Nephron progenitor cell (in vitro differentiated cells): Measurements from ENCODE around the gene PDK2.

Experiments used
- DNase-seq: peaks from one replicate; pipeline ENCODE4 v3.0.0; 2021
- H3K27ac Mint-ChIP-seq: 2 replicates; pipeline ENCODE4 v1.8.0; 2021; ENCODE audit warnings: mild to moderate bottlenecking, moderate library complexity, mixed read lengths
- H3K27me3 Mint-ChIP-seq: 2 replicates; pipeline ENCODE4 v1.8.0; 2021; ENCODE audit warnings: mild to moderate bottlenecking, low read depth, mixed read lengths; ENCODE audit not compliant: poor library complexity
- H3K36me3 Mint-ChIP-seq: 2 replicates; pipeline ENCODE4 v1.8.0; 2021; ENCODE audit warnings: low read depth, mixed read lengths
- H3K4me1 Mint-ChIP-seq: 2 replicates; pipeline ENCODE4 v1.8.0; 2021; ENCODE audit warnings: mixed read lengths
- H3K4me3 Mint-ChIP-seq: 2 replicates; pipeline ENCODE4 v1.8.0; 2021; ENCODE audit warnings: mild to moderate bottlenecking, moderate library complexity, mixed read lengths
- H3K9me3 Mint-ChIP-seq: 2 replicates; pipeline ENCODE4 v1.8.0; 2021; ENCODE audit warnings: mild to moderate bottlenecking, moderate library complexity, mixed read lengths
- TF ChIP-seq, protein P1 (sequence below): fragments of 200-600 bp; sonication (generic); IDR thresholded peaks from 2 replicates; pipeline ENCODE4 v1.5.0; 2021; ENCODE audit warnings: antibody characterized with exemption

PDK2 gene

GRCh38 chr17:50151937-50152547 is 56.9 kb downstream of the PDK2 start:
- Mint-ChIP-seq H3K27me3 (peaks cover 2% of the 10 kb centered on the region), H3K4me3 (peak overlapping the region; percentile 84), H3K36me3 (no peaks in the 10 kb centered on the region), H3K4me1 (peaks cover 51% of the 10 kb centered on the region), H3K9me3 (no peaks in the 10 kb centered on the region), H3K27ac (peak overlapping the region; percentile 96)
- TF ChIP-seq, protein P1, sequence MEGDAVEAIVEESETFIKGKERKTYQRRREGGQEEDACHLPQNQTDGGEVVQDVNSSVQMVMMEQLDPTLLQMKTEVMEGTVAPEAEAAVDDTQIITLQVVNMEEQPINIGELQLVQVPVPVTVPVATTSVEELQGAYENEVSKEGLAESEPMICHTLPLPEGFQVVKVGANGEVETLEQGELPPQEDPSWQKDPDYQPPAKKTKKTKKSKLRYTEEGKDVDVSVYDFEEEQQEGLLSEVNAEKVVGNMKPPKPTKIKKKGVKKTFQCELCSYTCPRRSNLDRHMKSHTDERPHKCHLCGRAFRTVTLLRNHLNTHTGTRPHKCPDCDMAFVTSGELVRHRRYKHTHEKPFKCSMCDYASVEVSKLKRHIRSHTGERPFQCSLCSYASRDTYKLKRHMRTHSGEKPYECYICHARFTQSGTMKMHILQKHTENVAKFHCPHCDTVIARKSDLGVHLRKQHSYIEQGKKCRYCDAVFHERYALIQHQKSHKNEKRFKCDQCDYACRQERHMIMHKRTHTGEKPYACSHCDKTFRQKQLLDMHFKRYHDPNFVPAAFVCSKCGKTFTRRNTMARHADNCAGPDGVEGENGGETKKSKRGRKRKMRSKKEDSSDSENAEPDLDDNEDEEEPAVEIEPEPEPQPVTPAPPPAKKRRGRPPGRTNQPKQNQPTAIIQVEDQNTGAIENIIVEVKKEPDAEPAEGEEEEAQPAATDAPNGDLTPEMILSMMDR, result no peak
- DNase-seq, result peak; percentile 69

GRCh38 chr17:50152736-50153135 is 57.6 kb downstream of the PDK2 start:
- Mint-ChIP-seq H3K4me1 (peaks cover 44% of the 10 kb centered on the region), H3K9me3 (no peaks in the 10 kb centered on the region), H3K27ac (peak overlapping the region; percentile 96), H3K36me3 (no peaks in the 10 kb centered on the region), H3K4me3 (peak overlapping the region; percentile 84), H3K27me3 (no peaks in the 10 kb centered on the region)
- DNase-seq, result no peak
- TF ChIP-seq, protein P1, result no peak

DNA sequence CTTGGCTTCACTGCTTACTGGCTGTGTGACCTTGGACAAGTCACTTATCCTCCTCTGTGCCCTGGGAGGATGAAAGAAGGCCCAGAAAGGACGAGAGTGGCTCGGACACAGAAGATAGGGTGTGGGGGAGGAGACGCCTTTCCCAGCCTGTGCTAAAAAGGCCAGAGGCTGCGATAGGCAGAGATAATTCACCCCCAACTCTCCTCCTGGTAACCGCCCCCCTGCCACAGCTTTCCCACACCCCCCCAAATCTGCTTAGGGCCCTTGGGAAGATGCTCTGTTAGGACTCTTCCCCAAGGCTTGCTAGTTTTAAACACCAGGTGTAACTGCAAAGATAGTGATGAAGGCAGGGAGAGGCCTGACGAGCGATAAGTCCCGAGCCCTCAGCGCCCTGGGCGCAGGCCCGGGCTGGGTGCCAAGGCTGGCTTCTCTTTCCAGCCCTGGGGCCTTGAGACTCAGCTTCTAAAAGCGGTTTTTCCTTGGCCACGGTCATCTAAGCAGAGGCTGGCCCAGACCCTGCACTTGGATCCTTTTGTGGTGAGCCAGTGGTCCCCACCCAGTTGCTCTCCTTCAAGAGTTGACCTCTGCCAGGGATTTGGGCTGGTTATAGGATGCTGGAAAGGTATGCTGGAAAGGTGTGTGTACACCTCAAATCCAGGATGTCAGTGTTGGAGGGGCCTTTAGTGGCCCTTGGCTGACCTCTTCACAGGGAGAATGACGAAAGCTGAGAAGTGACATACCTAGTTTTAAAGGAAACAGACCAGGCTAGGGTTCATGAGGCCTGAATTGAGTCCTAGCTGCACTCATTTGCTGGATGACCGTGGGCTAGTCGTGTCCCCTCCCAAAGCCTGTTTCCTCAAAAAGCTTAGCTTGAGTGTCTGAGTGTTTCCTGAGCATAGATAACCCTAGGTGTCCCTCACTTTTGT is 58.8 kb downstream of the PDK2 start:
- Mint-ChIP-seq H3K4me1 (peaks cover 34% of the 10 kb centered on the region), H3K27ac (no peak overlapping the region), H3K36me3 (no peaks in the 10 kb centered on the region), H3K9me3 (no peaks in the 10 kb centered on the region), H3K4me3 (no peak overlapping the region), H3K27me3 (no peaks in the 10 kb centered on the region)
- DNase-seq, result no peak
- TF ChIP-seq, protein P1, result no peak

- H3K4me1 Mint-ChIP-seq, result peaks cover 34% of the 10 kb centered on the region
- no peaks in the 10 kb centered on the region for H3K27me3 Mint-ChIP-seq
- TF ChIP-seq, protein P1, result no peak
- no peaks in the 10 kb centered on the region for H3K36me3 Mint-ChIP-seq
- no peaks in the 10 kb centered on the region for H3K9me3 Mint-ChIP-seq
- no peak overlapping the region for H3K27ac Mint-ChIP-seq
- no peak for DNase-seq
- no peak overlapping the region for H3K4me3 Mint-ChIP-seq
These were observed 59.5 kb downstream of the PDK2 start for GRCh38 chr17:50154604-50155003.

GRCh38 chr17:50155115-50155819 is 60.1 kb downstream of the PDK2 start:
- H3K27me3 Mint-ChIP-seq, result no peaks in the 10 kb centered on the region
- H3K9me3 Mint-ChIP-seq, result no peaks in the 10 kb centered on the region
- TF ChIP-seq, protein P1, result no peak
- no peak overlapping the region for H3K4me3 Mint-ChIP-seq
- no peak for DNase-seq
- H3K36me3 Mint-ChIP-seq, result no peaks in the 10 kb centered on the region
- H3K4me1 Mint-ChIP-seq, result peaks cover 39% of the 10 kb centered on the region
- H3K27ac Mint-ChIP-seq, result peak overlapping the region; percentile 17
